G401.6 (cell line): Measurements from ENCODE around the gene DCAF4.
"Not testable (repeated sequence)": the region's sequence is repeated elsewhere in the genome, so short reads cannot be mapped to it uniquely, and the experiment has no call there.

Experiments used
- FAIRE-seq: peaks from 2 replicates; lab custom pipeline; 2012; peaks lifted over from hg19 to GRCh38; lab: Jason Lieb, UNC

Gene DCAF4

DNA sequence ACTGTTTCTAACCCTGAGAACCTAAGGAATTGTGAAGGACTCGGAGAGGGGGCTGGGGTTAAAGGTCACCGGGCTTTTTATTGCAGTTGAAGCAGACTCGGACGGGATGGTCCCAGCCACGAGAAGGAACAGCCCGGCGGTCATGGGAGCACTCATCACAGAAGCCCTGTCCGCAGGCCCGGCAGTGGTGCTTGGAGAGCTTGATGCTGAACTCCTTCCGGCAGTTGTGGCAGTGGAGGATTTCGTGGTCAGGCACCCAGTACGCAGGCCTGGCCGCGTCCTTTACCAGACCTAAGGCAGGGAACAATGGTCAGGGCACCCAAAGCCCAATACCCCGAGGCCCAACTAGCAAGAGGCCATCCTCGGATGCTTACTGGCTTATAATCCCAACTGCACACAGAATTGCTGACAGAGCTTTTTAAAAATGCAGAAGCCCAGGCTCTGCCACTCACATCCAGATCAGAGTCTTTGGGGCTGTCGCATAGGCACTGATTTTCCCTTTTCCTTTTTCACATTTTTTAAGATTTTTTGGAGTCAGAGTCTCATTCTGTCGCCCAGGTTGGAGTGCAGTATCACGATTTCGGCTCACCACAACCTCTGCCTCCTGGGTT is 44.7 kb downstream of the DCAF4 start:
- FAIRE-seq, result no peak

DNA sequence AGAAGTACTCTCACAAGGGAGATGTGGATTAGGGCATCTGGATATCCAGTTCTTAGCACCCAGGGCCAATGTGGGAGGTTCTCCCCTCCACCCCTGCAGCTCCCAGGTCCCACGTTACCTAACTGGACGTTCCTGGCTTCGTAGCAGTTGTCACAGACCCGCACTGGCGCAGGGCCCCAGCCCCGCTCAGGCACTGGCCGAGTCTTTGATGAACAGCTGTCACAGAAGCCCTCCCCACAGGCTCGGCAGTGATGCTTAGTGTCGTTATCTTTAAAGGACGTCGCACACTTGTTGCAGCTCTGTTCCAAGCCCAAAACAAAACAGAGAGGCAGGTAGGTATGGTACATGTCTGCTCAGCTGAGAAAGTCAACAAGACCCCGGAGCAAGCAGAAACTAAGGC is 48.4 kb downstream of the DCAF4 start:
- no peak for FAIRE-seq

DNA sequence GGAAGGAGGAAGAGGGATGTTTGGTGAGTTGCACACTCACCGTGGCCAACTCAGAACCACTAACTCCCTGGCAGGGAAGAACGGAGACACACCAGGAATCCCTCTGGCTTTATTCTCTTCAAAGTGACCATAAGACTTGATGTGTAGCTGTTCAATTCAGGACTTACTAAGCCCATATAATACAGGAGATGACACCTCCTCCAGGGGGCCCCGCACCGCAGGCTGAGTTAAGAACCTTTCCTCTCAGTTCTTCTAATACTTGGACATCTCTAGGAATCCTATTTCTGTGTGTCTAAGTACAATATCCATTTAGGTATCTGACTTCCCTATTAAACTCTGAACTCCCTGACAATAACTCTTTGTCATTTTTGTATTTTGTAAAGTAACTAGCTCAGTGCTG is 49.5 kb downstream of the DCAF4 start:
- FAIRE-seq, result no peak

DNA sequence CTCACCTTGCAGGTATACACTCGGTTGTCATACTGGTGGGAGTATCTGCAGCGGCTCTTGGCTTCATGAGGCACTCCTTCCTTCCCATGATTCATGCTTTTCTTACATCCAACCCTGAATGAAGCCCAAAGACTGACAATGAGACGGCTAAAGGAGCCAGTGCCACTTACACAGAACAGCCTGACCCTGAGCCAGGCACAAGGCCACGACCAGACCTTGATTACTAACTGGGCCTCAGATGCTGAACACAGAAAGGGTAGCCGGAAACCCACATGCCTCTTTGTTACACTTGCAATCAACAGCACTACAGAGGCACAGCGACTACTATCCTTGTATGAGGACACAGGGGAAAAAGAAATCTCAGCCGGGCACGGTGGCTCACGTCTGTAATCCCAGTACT is 52.6 kb downstream of the DCAF4 start:
- FAIRE-seq, result no peak

DNA sequence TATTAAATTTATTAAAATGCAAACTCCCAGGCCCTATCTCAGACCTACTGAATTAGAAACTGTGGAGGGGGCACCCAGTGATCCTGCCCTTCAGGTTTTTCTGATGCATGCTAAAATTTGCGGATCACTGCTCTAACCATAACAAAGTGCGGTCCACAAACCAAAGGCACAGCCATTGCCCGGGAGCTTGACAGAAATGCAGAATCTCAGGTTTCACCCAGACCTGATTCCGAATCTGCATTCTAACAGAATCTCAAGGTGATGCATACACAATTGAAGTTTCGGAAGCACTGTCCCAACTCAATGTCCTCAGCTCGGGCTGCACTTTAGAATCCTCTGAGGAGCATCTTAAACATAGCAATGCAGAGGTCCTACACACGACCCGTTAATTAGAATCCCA is 54.6 kb downstream of the DCAF4 start:
- no peak for FAIRE-seq

DNA sequence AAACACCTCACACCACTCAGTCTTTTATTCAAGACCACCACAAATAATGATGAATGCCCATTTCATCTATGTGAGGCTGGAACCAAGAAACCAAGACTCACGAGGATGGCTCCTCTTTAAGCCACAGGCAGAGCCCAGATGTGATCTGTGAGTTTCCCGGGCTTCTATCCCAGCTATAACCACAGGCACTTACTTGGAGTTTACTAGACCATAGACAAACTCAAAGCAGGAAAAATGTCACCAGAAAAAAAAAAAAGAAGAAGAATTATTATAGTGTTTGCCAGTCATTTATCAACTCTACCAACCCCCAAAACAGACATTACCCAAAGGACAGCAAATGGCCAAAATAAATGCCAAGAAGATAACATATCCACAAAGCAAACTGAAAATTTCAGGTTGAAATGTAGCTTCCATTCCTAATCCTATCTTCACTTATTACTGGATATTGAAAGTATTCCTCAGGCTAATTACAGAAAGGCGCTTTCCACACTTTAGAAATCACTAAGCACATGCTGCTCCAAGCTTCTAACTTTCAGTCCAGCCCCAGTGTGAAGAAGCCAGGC is 56.0 kb downstream of the DCAF4 start:
- no peak for FAIRE-seq

DNA sequence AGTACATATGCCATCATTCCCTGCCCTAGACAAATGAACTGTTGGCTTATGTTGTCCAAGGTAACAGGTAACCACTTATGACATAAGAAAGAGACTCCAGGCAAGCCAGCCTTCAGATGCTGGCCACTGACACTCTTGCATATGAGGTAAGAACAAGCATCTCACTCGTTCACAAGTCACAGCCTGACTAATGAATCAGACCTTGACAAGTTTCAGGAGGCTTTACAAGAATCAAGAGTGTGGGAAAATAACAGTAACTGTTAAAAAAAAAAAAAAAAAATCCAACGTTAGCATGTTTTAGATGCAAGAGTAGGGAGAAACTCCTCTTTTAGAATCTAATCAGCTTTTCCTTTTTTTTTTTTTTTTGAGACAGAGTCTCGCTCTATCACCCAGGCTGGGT is 60.0 kb downstream of the DCAF4 start:
- FAIRE-seq, result no peak

DNA sequence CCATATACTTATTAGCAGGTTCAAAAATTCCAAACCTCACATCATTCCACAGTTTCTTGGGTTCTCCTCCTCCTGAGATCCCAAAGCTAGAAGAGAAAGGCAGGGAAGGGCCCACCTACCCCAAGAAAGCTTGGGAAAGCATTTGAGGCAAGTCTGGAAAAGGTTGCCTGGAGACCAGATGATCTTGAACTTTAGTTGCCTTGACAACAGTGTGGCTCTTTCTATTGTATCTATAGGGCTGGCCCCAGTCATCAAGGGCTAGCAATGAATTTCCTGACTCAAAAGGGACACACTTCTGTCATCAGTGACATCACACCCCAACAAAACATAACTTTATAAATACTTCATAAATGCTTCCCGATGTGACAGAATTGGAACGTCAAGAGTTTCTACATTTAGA is 60.6 kb downstream of the DCAF4 start:
- FAIRE-seq, result no peak

DNA sequence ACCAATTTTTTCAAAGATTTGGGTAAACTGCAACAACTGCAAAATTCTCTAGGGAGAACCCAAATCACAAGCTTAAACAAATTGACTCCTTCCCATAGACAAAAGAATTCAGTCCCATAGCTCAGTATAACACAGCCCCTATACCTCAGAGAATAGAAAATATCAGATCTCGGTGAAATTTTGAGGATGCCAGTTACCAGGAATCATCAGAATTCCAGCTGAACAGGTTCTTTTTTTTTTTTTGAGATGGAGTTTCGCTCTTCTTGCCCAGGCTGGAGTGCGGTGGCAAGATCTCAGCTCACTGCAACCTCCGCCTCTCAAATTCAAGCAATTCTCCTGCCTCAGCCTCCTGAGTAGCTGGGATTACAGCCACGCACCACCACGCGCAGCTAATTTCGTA is 63.9 kb downstream of the DCAF4 start:
- no peak for FAIRE-seq

DNA sequence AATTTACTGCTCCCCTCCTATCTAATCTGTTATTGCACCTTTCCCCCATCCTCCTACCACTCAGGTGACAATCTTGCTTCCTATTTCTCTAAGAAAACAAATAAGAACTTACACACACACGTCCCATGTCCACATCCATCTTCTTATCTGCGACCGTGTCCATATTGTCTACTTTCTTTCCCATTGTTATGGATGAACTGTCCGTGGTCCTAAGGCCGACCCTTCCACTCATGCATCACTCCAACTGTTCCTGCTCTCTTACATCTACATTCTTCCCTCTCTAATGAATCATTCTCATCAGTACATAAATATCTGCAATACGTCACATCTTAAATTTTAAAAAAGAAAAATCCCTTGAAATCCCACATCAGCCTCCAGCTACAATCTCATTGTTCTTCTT is 70.7 kb downstream of the DCAF4 start:
- FAIRE-seq, result no peak

DNA sequence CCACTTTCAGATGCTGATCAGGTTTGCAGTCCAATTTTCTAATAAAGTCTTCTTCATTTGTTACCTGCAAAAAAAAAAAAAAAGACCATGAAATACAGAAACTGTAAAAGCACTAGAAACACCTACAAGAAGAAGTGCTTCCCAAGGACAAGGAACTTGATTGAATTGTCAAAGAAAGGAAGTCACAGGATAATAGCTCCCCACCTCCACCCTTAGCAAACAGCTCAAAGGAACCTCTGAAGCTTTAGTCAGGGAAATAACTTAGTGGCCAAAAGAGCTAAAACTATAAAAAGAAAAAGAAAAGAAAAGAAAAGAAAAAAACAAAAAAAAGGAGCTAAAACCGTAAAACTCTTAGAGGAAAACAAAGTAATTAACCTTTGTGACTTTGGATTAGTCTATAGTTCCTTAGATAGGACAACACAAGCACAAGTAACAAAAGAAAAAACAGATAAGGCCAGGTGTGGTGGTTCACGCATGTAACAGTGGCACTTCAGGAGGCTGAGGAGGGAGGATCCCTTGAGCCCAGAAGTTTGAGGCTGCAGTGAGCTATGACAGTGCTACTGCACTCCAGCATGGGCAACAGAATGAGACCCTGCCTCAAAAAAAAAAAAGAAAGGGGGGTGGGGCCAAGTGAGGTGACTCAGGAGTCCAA is 72.1 kb downstream of the DCAF4 start:
- FAIRE-seq, result no peak

DNA sequence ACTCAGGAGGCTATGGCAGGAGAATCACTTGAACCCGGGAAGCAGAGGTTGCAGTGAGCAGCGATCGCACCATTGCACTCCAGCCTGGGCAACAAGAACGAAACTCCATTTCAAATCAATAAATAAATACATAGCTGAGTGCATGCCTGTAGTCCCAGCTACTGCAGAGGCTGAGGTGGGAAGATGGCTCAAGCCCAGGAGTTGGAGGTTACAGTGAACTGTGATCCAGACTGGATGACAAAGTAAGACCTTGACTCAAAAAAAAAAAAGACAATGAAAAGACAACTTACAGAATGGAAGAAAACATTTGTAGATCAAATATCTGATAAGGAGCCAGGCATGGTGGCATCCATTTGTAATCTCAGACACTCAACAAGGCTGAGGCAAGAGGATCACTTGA is 73.1 kb downstream of the DCAF4 start:
- no peak for FAIRE-seq

DNA sequence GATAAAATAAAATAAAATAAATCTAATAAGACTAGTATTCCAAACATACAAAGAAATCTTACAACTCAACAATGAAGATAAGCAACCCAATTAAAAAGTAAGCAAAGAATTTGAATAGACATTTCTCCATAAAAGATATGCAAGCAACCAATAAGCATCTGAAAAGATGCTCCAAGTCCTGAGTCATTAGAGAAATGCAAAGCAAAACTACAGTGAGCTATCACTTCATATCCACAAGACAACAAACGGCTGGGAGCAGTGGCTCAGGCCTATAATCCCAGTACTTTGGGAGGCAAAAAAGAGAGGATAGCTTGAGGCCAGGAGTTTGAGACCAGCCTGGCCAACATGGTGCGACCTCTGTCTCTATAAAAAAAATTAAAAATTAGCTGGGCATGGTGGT is 73.8 kb downstream of the DCAF4 start:
- no peak for FAIRE-seq

DNA sequence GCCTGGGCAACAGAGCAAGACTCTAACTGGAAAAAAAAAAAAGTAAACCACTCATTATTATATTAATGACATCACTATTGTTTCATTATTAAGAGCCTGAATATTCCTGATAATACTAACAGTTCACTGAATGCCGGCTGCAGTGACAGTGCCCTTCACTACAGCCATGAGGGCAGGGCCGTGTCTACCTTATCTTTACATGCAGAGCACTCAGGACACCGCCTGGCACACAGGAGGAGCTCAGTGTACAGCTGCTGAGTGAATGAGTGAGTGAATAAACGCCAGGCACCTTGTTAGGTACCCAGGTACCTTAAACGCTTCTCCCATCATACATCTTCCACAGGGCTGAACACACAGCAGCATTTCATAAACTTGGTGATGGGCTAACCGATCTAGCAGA is 77.4 kb downstream of the DCAF4 start:
- FAIRE-seq, result no peak

DNA sequence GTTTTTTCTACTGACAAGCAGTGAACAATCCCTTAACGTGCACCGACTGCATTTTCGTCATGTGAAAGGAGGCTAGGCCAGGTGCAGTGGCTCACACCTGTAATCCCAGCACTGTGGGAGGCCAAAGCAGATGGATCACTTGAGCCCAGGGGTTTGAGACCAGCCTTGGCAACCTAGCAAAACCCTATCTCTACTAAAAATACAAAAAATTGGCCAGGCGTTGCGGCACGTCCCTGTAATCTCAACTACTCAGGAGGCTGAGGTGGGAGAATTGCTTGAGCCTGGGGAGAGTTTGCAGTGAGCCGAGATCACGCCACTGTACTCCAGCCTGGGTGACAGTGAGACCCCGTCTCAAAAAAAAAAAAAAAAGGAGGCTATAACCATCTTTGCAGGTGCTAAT is 78.4 kb downstream of the DCAF4 start:
- FAIRE-seq, result not testable (repeated sequence)

DNA sequence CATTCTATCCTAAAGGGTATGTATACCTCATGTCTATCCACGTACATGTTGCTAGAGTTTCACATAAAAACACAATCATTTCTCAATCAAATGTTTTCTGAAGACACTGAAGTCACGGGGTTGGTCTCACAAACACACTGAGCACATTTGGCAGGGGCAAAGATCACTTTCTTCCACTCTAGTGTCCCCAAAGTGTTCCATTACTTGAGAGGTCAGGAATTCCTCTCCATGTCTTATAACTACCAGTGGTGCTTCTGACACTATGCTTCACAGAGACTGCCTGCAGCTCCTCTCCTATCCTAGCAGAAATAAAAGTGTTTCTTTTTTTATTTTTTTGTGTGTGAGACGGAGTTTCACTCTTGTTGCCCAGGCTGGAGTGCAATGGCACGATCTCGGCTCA is 81.6 kb downstream of the DCAF4 start:
- FAIRE-seq, result no peak

DNA sequence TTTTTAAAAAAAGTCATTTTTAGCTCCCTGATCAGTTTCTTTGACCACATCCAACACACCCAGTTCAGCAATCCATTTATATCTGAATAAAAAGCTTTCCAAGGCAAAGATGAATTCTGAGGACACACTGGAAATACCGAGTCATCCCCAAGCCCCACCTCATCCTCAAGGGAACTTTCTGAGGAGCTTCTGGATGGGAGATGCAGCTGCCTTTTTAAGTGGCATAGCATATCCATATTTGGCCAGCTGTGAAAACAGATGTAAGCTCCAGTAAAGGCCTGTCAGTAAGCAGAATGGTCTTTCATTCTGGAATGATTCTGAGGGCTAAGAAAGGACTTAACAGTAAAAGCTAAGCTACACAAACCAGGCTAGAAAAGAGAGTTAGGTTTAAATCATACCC is 82.2 kb downstream of the DCAF4 start:
- no peak for FAIRE-seq
